Measurements from ENCODE around the gene ZNF577. TPM values are rescaled to one million over a fixed set of nuclear protein-coding genes. Genes with fewer than 3 reads are reported as not detected.

Gene ZNF577
- total RNA-seq, 1 experiment from 2014 or later: 3.6 TPM

DNA sequence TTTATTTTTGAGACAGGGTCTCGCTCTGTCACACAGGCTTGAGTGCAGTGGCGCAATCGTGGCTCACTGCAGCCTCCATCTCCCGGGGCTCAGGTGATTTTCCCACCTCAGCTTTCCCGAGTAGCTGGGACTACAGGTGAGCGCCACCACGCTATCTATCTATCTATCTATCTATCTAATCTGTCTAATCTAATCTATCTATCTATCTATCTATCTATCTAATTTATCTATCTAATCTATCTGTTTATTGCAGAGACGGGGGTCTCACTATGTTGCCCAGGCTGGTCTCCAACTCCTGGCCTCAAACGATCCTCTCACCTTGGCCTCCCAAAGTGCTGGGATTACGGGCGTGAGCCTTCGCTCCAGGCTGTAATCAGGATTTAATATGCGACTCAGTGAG is 40.1 kb upstream of the ZNF577 start:
- H3K27ac ChIP-seq (ENCODE audit: low read length): peak overlapping the region; percentile 92
- ChIA-PET CTCF (no interaction called here), POLR2A (no interaction called here)
- DNase-seq (ENCODE audit: low read depth, low spot score) (no peak), ATAC-seq (no peak)
- no peaks in the 10 kb centered on the region for H3K4me1 ChIP-seq (ENCODE audit: control insufficient read depth, insufficient read depth, low read length)
- TF ChIP-seq TCF7L2 (IDR thresholded peaks at IDR 0.05; ENCODE audit: low read depth, low read length) (no peak), SIN3A (IDR thresholded peaks at IDR 0.05; ENCODE audit: borderline replicate concordance, insufficient read depth, low read depth, low read length) (no peak), POLR2AphosphoS5 (IDR thresholded peaks at IDR 0.05; ENCODE audit: low read depth, low read length) (no peak)
- TF ChIP-seq, protein P1, sequence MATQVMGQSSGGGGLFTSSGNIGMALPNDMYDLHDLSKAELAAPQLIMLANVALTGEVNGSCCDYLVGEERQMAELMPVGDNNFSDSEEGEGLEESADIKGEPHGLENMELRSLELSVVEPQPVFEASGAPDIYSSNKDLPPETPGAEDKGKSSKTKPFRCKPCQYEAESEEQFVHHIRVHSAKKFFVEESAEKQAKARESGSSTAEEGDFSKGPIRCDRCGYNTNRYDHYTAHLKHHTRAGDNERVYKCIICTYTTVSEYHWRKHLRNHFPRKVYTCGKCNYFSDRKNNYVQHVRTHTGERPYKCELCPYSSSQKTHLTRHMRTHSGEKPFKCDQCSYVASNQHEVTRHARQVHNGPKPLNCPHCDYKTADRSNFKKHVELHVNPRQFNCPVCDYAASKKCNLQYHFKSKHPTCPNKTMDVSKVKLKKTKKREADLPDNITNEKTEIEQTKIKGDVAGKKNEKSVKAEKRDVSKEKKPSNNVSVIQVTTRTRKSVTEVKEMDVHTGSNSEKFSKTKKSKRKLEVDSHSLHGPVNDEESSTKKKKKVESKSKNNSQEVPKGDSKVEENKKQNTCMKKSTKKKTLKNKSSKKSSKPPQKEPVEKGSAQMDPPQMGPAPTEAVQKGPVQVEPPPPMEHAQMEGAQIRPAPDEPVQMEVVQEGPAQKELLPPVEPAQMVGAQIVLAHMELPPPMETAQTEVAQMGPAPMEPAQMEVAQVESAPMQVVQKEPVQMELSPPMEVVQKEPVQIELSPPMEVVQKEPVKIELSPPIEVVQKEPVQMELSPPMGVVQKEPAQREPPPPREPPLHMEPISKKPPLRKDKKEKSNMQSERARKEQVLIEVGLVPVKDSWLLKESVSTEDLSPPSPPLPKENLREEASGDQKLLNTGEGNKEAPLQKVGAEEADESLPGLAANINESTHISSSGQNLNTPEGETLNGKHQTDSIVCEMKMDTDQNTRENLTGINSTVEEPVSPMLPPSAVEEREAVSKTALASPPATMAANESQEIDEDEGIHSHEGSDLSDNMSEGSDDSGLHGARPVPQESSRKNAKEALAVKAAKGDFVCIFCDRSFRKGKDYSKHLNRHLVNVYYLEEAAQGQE (IDR thresholded peaks at IDR 0.05; ENCODE audit: insufficient read depth in 1 of 2, low read depth in 2 of 2, low read length in 1 of 2): no peak
- TF ChIP-seq, protein P2, sequence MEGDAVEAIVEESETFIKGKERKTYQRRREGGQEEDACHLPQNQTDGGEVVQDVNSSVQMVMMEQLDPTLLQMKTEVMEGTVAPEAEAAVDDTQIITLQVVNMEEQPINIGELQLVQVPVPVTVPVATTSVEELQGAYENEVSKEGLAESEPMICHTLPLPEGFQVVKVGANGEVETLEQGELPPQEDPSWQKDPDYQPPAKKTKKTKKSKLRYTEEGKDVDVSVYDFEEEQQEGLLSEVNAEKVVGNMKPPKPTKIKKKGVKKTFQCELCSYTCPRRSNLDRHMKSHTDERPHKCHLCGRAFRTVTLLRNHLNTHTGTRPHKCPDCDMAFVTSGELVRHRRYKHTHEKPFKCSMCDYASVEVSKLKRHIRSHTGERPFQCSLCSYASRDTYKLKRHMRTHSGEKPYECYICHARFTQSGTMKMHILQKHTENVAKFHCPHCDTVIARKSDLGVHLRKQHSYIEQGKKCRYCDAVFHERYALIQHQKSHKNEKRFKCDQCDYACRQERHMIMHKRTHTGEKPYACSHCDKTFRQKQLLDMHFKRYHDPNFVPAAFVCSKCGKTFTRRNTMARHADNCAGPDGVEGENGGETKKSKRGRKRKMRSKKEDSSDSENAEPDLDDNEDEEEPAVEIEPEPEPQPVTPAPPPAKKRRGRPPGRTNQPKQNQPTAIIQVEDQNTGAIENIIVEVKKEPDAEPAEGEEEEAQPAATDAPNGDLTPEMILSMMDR (IDR thresholded peaks at IDR 0.05): no peak
- intact Hi-C loops (cut with micrococcal nuclease; ENCODE audit: unreplicated experiment) (no loop called here), in situ Hi-C loops (cut with HindIII; ENCODE audit: low pct_unique_long_range_greater_than_20kb, low sequenced_read_pairs) (no loop called here)
- no peaks in the 10 kb centered on the region; the same call in none of the 2 replicates for H3K36me3 ChIP-seq (ENCODE audit: control insufficient read depth, insufficient read depth, low read length)
- H3K4me3 ChIP-seq (ENCODE audit: low read depth in 2 of 2, low read length in 2 of 2): peak overlapping the region; percentile 64 to 80
- peaks cover 11% of the 10 kb centered on the region; the same call in 1 of the 2 replicates for H3K9me3 ChIP-seq (ENCODE audit: control insufficient read depth, insufficient read depth, low read depth, low read length)
- no peaks in the 10 kb centered on the region for H3K27me3 ChIP-seq (ENCODE audit: control insufficient read depth, insufficient read depth, low read length)
- no TSS peak for BruUV-seq (replicated peaks)

DNA sequence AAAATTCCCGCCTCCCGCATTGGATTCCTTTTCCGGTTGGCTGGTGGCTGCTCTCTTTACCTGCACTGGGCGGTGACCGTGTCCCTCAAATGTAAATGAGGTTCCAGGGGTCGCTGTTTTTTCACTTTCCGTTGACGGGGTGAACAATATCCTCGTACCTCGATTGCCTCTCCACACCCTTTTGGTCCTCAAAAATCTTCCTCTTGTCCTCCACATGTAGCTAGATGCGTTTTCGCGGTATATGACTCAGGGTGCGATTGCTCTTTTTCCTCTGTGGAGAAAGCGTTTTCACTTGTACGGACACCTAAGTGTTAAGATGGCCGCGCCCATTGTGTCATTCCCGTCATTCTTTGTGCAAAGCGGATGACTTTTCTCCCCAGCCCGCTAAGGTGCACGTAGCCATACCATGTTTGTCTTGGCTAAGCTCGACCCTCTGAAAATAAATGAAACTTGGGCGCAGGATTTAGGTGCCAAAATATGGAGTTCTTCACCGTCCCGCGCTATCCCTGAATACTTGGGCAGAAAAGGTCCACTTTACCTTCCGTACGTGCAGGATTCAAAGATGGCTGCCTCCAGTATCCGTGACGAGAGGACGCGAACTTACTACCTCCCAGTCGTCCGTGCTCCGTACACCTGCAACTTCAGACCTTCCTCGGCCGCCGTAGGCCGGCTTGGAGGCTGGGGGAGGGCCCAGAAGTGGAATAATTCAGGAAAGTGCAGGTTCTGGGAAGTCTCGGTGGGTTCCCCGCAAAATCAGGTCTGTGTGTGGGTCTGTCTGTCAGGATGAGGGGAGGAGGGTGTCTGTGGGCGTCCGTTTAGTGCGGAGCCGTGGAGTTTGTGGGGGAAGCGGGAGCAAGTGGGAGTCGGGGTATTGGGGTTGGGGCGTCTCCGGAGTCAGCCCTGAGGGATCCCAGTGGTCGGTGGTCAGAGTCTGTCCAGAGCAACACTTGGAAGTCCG is 39.3 kb upstream of the ZNF577 start, which contains the start of gene ZNF613:
Gene ZNF613, plus strand, starts transcription at position 689 of the 958 bp plus-strand sequence. CDS start 8,749 bp downstream, outside the sequence.
- in situ Hi-C loops (cut with HindIII; ENCODE audit: low pct_unique_long_range_greater_than_20kb, low sequenced_read_pairs) (no loop called here), intact Hi-C loops (cut with micrococcal nuclease; ENCODE audit: unreplicated experiment) (no loop called here)
- no peaks in the 10 kb centered on the region for H3K4me1 ChIP-seq (ENCODE audit: control insufficient read depth, insufficient read depth, low read length)
- peak within 1 kb of the TSS; percentile 92 for H3K27ac ChIP-seq (ENCODE audit: low read length)
- H3K36me3 ChIP-seq (ENCODE audit: control insufficient read depth, insufficient read depth, low read length): no peaks in the 10 kb centered on the region; the same call in none of the 2 replicates
- peaks cover 16% of the 10 kb centered on the region; the same call in 1 of the 2 replicates for H3K9me3 ChIP-seq (ENCODE audit: control insufficient read depth, insufficient read depth, low read depth, low read length)
- ChIA-PET POLR2A (no interaction called here), CTCF (no interaction called here)
- ATAC-seq: peak; percentile 96
- peak; percentile 86 for DNase-seq (ENCODE audit: low read depth, low spot score)
- peak within 1 kb of the TSS; percentile 64 to 80 for H3K4me3 ChIP-seq (ENCODE audit: low read depth in 2 of 2, low read length in 2 of 2)
- TF ChIP-seq POLR2AphosphoS5 (IDR thresholded peaks at IDR 0.05; ENCODE audit: low read depth, low read length) (no peak), SIN3A (IDR thresholded peaks at IDR 0.05; ENCODE audit: borderline replicate concordance, insufficient read depth, low read depth, low read length) (no peak), TCF7L2 (IDR thresholded peaks at IDR 0.05; ENCODE audit: low read depth, low read length) (peak; percentile 41; the same call in 1 of the 2 replicates)
- TF ChIP-seq, protein P2 (IDR thresholded peaks at IDR 0.05): peak; percentile 45
- TF ChIP-seq, protein P1 (IDR thresholded peaks at IDR 0.05; ENCODE audit: insufficient read depth in 1 of 2, low read depth in 2 of 2, low read length in 1 of 2): no peak
- no TSS peak for BruUV-seq (replicated peaks)
- H3K27me3 ChIP-seq (ENCODE audit: control insufficient read depth, insufficient read depth, low read length): no peaks in the 10 kb centered on the region

All from Panc1 (cell line).